PC-9 (cell line): ENCODE measurements around the gene STUM. TPM values are rescaled to one million over a fixed set of nuclear protein-coding genes. Genes with fewer than 3 reads are reported as not detected.

ENCODE experiments used
- BruUV-seq: library from RNA; stranded (reverse); fragments of 400-500 nt; replicated peaks from 2 replicates; lab custom pipeline; 2021; lab: Mats Ljungman, UMichigan
- CTCF ChIA-PET: fragments of 300-600 bp; sonication (Branson Sonifier 250); formaldehyde crosslinking; loops from one replicate; lab custom pipeline; 2022; ENCODE audit warnings: antibody characterized with exemption; lab: Charles Lee
- POLR2A ChIA-PET: fragments of 300-600 bp; sonication (Branson Sonifier 250); formaldehyde crosslinking; loops from one replicate; lab custom pipeline; 2022; ENCODE audit warnings: antibody characterized with exemption; ENCODE audit not compliant: unreplicated experiment; lab: Charles Lee
- DNase-seq, 2 experiments: peaks; one replicate each; pipeline versions ENCODE4 v3.0.0 to v3.0.0-alpha.2; 2015 to 2022; ENCODE audit warnings: mixed read lengths in 1 of 2
- H2AFZ ChIP-seq: fragments of 200-600 bp; sonication (generic); 2 replicates; pipeline ENCODE4 v1.8.1; 2017; ENCODE audit warnings: antibody characterized with exemption
- H3F3A ChIP-seq: fragments of 200-600 bp; sonication (generic); 2 replicates; pipeline ENCODE4 v1.8.1; 2017; ENCODE audit warnings: antibody characterized with exemption, mild to moderate bottlenecking, low read depth; ENCODE audit not compliant: insufficient read depth
- H3K27ac ChIP-seq: fragments of 200-600 bp; sonication (generic); 2 replicates; pipeline ENCODE4 v1.6.1; 2016; ENCODE audit warnings: mixed run types
- H3K27me3 ChIP-seq: fragments of 200-600 bp; sonication (generic); 2 replicates; pipeline ENCODE4 v1.6.1; 2016; ENCODE audit warnings: low read depth, mixed run types; ENCODE audit not compliant: insufficient read depth
- H3K36me3 ChIP-seq: fragments of 200-600 bp; sonication (generic); 2 replicates; pipeline ENCODE4 v1.6.1; 2016; ENCODE audit warnings: low read depth, mixed run types
- H3K4me1 ChIP-seq: fragments of 200-600 bp; sonication (generic); replicated peaks from 2 replicates; pipeline ENCODE4 v1.6.1; 2016; ENCODE audit warnings: mixed run types; ENCODE audit not compliant: insufficient read depth
- H3K4me2 ChIP-seq: fragments of 200-600 bp; sonication (generic); 2 replicates; pipeline ENCODE4 v1.6.1; 2017; ENCODE audit warnings: mixed run types
- H3K4me3 ChIP-seq: fragments of 200-600 bp; sonication (generic); 2 replicates; pipeline ENCODE4 v1.6.1; 2016; ENCODE audit warnings: mixed run types
- H3K79me2 ChIP-seq: fragments of 200-600 bp; sonication (generic); 2 replicates; pipeline ENCODE4 v1.6.1; 2017; ENCODE audit warnings: low read depth, mixed run types
- H3K9me2 ChIP-seq: fragments of 200-600 bp; sonication (generic); 2 replicates; pipeline ENCODE4 v1.8.1; 2017; ENCODE audit warnings: mild to moderate bottlenecking; ENCODE audit not compliant: insufficient read depth
- H3K9me3 ChIP-seq: fragments of 200-600 bp; sonication (generic); 2 replicates; pipeline ENCODE4 v1.8.1; 2016; ENCODE audit warnings: low read depth; ENCODE audit not compliant: insufficient read depth
- H4K20me1 ChIP-seq: fragments of 200-600 bp; sonication (generic); 2 replicates; pipeline ENCODE4 v1.8.1; 2017; ENCODE audit not compliant: insufficient read depth
- CTCF ChIP-seq: fragments of 200-600 bp; sonication (generic); conservative IDR thresholded peaks from 2 replicates; pipeline ENCODE4 v1.6.1; 2017; ENCODE audit warnings: mixed run types, antibody characterized with exemption, mild to moderate bottlenecking, moderate library complexity
- EZH2 ChIP-seq: fragments of 200-600 bp; sonication (generic); IDR thresholded peaks from 2 replicates; pipeline ENCODE4 v1.8.0; 2017; ENCODE audit warnings: antibody characterized with exemption, low read depth
- intact Hi-C: fragments of 100-400 bp; cut with micrococcal nuclease; formaldehyde crosslinking; loops from one replicate; pipeline ENCODE4 v1.10.0; 2022; ENCODE audit not compliant: unreplicated experiment
- total RNA-seq: library from RNA; stranded (reverse); gene quantifications from 2 replicates; pipeline ENCODE4 v1.2.3, GENCODE V29; 2021

Gene STUM
- total RNA-seq, 1 experiment from 2014 or later: not detected

GRCh38 chr1:226565476-226565875 lies 16.9 kb downstream of the STUM start:
- ChIA-PET POLR2A (no interaction called here), CTCF (no interaction called here)
- Histone ChIP-seq H3K36me3 (no peaks in the 10 kb centered on the region), H3K9me2 (no peaks in the 10 kb centered on the region), H3F3A (no peaks in the 10 kb centered on the region), H3K27ac (no peak overlapping the region), H3K4me2 (no peak overlapping the region), H4K20me1 (no peaks in the 10 kb centered on the region), H3K27me3 (peaks cover 86% of the 10 kb centered on the region), H3K4me3 (no peak overlapping the region), H3K9me3 (no peaks in the 10 kb centered on the region), H2AFZ (no peak overlapping the region), H3K79me2 (no peaks in the 10 kb centered on the region), H3K4me1 (no peaks in the 10 kb centered on the region)
- no TSS peak for BruUV-seq
- no peak for TF ChIP-seq CTCF
- TF ChIP-seq EZH2: no peak
- intact Hi-C loops: no loop called here
- DNase-seq: no peak

- H2AFZ ChIP-seq: no peak overlapping the region
- no peak for DNase-seq
- no peak for TF ChIP-seq CTCF
- no peak for TF ChIP-seq EZH2
- H3F3A ChIP-seq: no peaks in the 10 kb centered on the region
- H3K4me1 ChIP-seq: no peaks in the 10 kb centered on the region
- no peaks in the 10 kb centered on the region for H3K9me3 ChIP-seq
- H3K79me2 ChIP-seq: no peaks in the 10 kb centered on the region
- no peaks in the 10 kb centered on the region for H3K9me2 ChIP-seq
- no peak overlapping the region for H3K4me3 ChIP-seq
- H3K27me3 ChIP-seq: peaks cover 78% of the 10 kb centered on the region
- ChIA-PET POLR2A (no interaction called here), CTCF (no interaction called here)
- H3K27ac ChIP-seq: no peak overlapping the region
- BruUV-seq: no TSS peak
- intact Hi-C loops: no loop called here
- H3K36me3 ChIP-seq: no peaks in the 10 kb centered on the region
- H4K20me1 ChIP-seq: no peaks in the 10 kb centered on the region
- no peak overlapping the region for H3K4me2 ChIP-seq
Observed at GRCh38 chr1:226566234-226566633, 17.7 kb downstream of the STUM start.

- intact Hi-C loops: no loop called here
- Histone ChIP-seq H3K27me3 (peaks cover 73% of the 10 kb centered on the region), H3K4me3 (no peak overlapping the region), H3K79me2 (no peaks in the 10 kb centered on the region), H4K20me1 (no peaks in the 10 kb centered on the region), H2AFZ (no peak overlapping the region), H3K4me2 (no peak overlapping the region), H3K4me1 (no peaks in the 10 kb centered on the region), H3K27ac (no peak overlapping the region), H3K9me2 (no peaks in the 10 kb centered on the region), H3F3A (no peaks in the 10 kb centered on the region), H3K9me3 (no peaks in the 10 kb centered on the region), H3K36me3 (no peaks in the 10 kb centered on the region)
- POLR2A ChIA-PET: no interaction called here
- no TSS peak for BruUV-seq
- CTCF ChIA-PET: no interaction called here
- TF ChIP-seq CTCF (no peak), EZH2 (no peak)
- DNase-seq: no peak
Observed at GRCh38 chr1:226566760-226567159, 18.2 kb downstream of the STUM start.
